ENCODE results near the gene FAR1.

- no peak for TF ChIP-seq CTCF (IDR thresholded peaks at IDR 0.05)
- TF ChIP-seq ZFX (IDR thresholded peaks at IDR 0.05; ENCODE audit: borderline replicate concordance), result no peak
Measured at GRCh38 chr11:13767471-13767870, 99.0 kb downstream of the FAR1 start.
